Thoracic aorta (tissue), 2 donors: ENCODE results near the gene LLGL1. TPM values are rescaled to one million over a fixed set of nuclear protein-coding genes. Genes with fewer than 3 reads are reported as not detected.

ENCODE experiments used
- ATAC-seq: fragments of 150-250 bp; one replicate; pipeline ENCODE4 v1.8.0; 2017; ENCODE audit warnings: low read depth; ENCODE audit not compliant: insufficient number of reproducible peaks, low FRiP score
- DNase-seq: peaks from one replicate; pipeline ENCODE4 v3.0.0-alpha.2; 2020; ENCODE audit warnings: low spot score
- H3K27ac ChIP-seq, 2 donors: fragments of 200-600 bp; sonication (generic); 1 replicate in 1 of 2; 2 replicates in 1 of 2; pipeline ENCODE4 v1.5.1; 2016; ENCODE audit warnings: mild to moderate bottlenecking in 2 of 2, moderate library complexity in 2 of 2
- H3K27me3 ChIP-seq: fragments of 200-600 bp; sonication (generic); replicated peaks from 2 replicates; pipeline ENCODE4 v1.6.0; 2016; ENCODE audit warnings: mild to moderate bottlenecking; ENCODE audit not compliant: insufficient read depth
- H3K36me3 ChIP-seq: fragments of 200-600 bp; sonication (generic); one replicate; pipeline ENCODE4 v1.5.1; 2016
- H3K4me1 ChIP-seq, 2 donors: fragments of 200-600 bp; sonication (generic); 1 replicate in 1 of 2; 2 replicates in 1 of 2; pipeline versions ENCODE4 v1.5.1 to v1.6.0; 2016; ENCODE audit warnings: low read depth in 2 of 2, mild to moderate bottlenecking in 1 of 2; ENCODE audit not compliant: control insufficient read depth in 1 of 2
- H3K4me3 ChIP-seq: fragments of 200-600 bp; sonication (generic); 2 replicates; pipeline ENCODE4 v1.5.1; 2016; ENCODE audit warnings: mild to moderate bottlenecking
- H3K9me3 ChIP-seq: fragments of 200-600 bp; sonication (generic); 2 replicates; pipeline ENCODE4 v1.5.1; 2016
- total RNA-seq, 2 donors: library from RNA; depleted of rRNA; stranded (reverse); fragments of >200 nt; gene quantifications; one replicate each; pipeline versions ENCODE4 v1.1.0 to v1.2.3, GENCODE V29; 2016
- TF ChIP-seq, protein P1 (sequence below): fragments of 200-600 bp; sonication (generic); IDR thresholded peaks from one replicate; pipeline ENCODE4 v1.5.1; 2019; ENCODE audit warnings: antibody characterized with exemption

Gene LLGL1
- 10 to 100 TPM; 17.1 to 30.3 TPM for total RNA-seq

DNA sequence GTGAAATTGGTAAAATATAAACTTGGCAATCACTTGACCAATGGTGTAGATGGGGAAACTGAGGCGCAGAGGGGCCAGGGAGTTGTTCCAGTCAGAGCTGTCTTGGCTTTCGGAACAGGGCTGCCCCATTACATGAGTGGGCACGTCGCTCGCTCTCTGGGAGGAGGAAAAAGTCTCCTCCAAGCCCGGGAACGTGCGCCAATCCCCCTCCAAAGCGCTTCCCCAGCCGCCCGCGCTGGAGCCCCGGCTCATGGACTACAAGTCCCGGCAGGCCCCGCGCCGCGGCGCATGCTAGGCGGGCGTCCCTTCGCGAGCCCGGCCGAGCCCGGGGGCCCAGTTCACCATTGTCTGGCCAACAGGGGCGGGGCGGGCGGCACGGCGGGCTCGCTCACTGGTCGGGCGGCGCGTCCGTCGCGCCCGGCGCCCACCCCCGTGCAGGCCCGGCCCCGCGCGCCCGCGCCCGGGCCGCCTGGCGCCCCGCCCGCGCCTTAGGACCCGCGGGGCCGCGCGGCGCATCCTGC is at the start of gene LLGL1:
LLGL1 (plus strand) TSS at position 515 of the 521 bp plus-strand sequence. CDS start 48 bp downstream, outside the sequence.
- Histone ChIP-seq H3K36me3 (no peaks in the 10 kb centered on the region), H3K27me3 (no peaks in the 10 kb centered on the region), H3K27ac (no peak within 1 kb of the TSS), H3K4me1 (peaks cover 9 to 20% of the 10 kb centered on the region in 2 donors), H3K9me3 (no peaks in the 10 kb centered on the region), H3K4me3 (peak within 1 kb of the TSS; percentile 81)
- TF ChIP-seq, protein P1, sequence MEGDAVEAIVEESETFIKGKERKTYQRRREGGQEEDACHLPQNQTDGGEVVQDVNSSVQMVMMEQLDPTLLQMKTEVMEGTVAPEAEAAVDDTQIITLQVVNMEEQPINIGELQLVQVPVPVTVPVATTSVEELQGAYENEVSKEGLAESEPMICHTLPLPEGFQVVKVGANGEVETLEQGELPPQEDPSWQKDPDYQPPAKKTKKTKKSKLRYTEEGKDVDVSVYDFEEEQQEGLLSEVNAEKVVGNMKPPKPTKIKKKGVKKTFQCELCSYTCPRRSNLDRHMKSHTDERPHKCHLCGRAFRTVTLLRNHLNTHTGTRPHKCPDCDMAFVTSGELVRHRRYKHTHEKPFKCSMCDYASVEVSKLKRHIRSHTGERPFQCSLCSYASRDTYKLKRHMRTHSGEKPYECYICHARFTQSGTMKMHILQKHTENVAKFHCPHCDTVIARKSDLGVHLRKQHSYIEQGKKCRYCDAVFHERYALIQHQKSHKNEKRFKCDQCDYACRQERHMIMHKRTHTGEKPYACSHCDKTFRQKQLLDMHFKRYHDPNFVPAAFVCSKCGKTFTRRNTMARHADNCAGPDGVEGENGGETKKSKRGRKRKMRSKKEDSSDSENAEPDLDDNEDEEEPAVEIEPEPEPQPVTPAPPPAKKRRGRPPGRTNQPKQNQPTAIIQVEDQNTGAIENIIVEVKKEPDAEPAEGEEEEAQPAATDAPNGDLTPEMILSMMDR, result no peak
- peak; percentile 65 for ATAC-seq
- peak; percentile 85 for DNase-seq

DNA sequence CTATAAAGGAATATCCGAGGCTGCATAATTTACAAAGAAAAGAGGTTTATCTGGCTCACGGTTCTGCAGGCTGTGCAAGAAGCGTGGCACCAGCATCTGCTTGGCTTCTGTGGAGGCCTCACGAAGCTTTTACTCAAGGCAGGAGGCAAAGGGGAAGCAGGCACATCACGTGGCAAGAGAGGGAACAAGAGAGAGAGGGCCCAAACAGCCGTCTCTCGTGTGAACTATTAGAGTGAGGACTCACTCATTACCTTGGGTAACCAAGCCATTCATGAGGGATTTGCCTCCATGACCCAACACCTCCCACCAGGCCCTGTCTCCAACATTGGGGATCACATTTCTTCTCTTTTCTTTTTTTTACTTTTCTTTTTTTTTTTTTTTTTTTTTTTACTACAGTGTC is 49.3 kb upstream of the LLGL1 start:
- Histone ChIP-seq H3K27me3 (no peaks in the 10 kb centered on the region), H3K4me1 (peaks cover 0 to under 1% of the 10 kb centered on the region in 2 donors), H3K4me3 (no peak overlapping the region), H3K36me3 (peaks cover 2% of the 10 kb centered on the region), H3K9me3 (no peaks in the 10 kb centered on the region), H3K27ac (no peak overlapping the region)
- TF ChIP-seq, protein P1, result no peak
- DNase-seq, result no peak
- no peak for ATAC-seq

DNA sequence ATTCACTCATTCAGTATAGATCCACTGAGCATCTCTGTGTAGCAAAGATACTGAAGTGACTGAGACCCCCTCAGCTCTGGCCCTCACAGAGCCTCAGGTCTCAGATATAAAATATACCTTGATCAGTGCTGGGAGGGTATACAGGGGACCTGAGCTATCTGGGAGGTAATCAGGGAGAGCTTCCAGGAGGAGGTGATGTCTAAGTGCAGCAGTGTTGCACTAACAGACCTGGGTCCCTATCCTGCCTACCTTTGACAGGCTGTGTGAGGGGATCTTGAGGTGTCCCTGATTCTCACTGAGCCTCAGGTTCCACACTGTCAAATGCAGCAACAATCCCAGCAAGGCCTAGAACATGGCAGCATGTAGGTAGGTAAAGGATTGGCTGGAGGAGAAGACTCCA is 48.3 kb upstream of the LLGL1 start:
- Histone ChIP-seq H3K27me3 (no peaks in the 10 kb centered on the region), H3K4me3 (no peak overlapping the region), H3K36me3 (peaks cover 2% of the 10 kb centered on the region), H3K27ac (no peak overlapping the region), H3K4me1 (peaks cover 3 to 10% of the 10 kb centered on the region in 2 donors), H3K9me3 (no peaks in the 10 kb centered on the region)
- DNase-seq (no peak), ATAC-seq (no peak)
- TF ChIP-seq, protein P1, result no peak

DNA sequence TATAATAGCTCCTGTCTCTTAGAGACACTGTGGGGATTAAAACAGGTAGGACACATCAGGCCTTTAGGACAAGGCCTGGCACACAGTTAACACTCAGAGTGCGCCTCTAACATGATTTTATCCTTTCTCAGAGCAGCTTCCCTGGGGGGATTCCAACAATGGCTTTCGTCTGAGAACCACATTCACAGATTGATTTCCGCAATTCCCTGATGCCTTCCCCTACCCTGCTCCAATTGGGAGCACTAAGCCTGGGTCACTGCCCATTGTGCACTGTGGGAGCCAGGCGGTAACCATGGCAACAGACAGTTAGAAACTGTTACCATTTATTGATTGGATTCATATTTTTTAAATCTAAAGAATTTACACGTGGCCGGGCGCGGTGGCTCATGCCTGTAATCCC is 47.7 kb upstream of the LLGL1 start:
- ATAC-seq (no peak), DNase-seq (no peak)
- H3K4me3 ChIP-seq, result no peak overlapping the region
- peaks cover 7 to 15% of the 10 kb centered on the region in 2 donors for H3K4me1 ChIP-seq
- peaks cover 2% of the 10 kb centered on the region for H3K36me3 ChIP-seq
- H3K27ac ChIP-seq, result no peak overlapping the region
- H3K27me3 ChIP-seq, result no peaks in the 10 kb centered on the region
- TF ChIP-seq, protein P1, result no peak
- H3K9me3 ChIP-seq, result no peaks in the 10 kb centered on the region

DNA sequence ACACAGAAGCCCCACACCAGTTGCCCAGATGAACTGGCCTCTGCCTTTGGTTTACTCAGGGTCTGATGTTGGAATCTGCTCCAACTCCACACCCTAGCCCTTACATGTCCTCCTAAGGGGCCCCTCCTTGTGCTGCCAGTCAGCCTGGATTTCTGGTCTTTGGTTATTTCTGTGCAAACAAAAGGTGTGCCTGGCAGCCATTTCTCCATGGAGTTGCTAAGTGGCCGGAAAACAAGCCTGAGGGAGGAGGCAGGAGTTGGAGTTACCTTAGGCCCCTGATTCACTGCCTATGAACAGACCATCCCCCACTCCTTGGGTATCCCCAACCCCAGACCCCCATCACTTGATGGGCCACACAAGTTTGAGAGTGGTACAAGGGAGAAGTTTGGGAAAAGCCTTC is 46.2 kb upstream of the LLGL1 start:
- Histone ChIP-seq H3K4me1 (peaks cover 7 to 15% of the 10 kb centered on the region in 2 donors), H3K36me3 (peaks cover 2% of the 10 kb centered on the region), H3K4me3 (no peak overlapping the region), H3K27me3 (no peaks in the 10 kb centered on the region), H3K9me3 (no peaks in the 10 kb centered on the region), H3K27ac (no peak overlapping the region)
- TF ChIP-seq, protein P1, result no peak
- DNase-seq (no peak), ATAC-seq (no peak)
